Cardiac fibroblast (primary cell): ENCODE data around the gene CLCN4.

Source experiments
- DNase-seq, 2 donors: peaks; one replicate each; pipeline versions ENCODE4 v3.0.0 to v3.0.0-alpha.2; 2010; ENCODE audit warnings: low read depth in 2 of 2
- H3K4me3 ChIP-seq, 2 donors: replicated peaks in 1 of 2; 1 replicate in 1 of 2; 2 replicates in 1 of 2; pipeline ENCODE4 v1.5.1; 2011; ENCODE audit warnings: low read depth in 2 of 2, low read length in 2 of 2, mild to moderate bottlenecking in 2 of 2, moderate library complexity in 1 of 2
- TF ChIP-seq, protein P1 (sequence below): IDR thresholded peaks from one replicate; pipeline ENCODE4 v1.5.1; 2011; ENCODE audit warnings: low read depth, mild to moderate bottlenecking, low read length, inconsistent platforms

The CLCN4 gene

DNA sequence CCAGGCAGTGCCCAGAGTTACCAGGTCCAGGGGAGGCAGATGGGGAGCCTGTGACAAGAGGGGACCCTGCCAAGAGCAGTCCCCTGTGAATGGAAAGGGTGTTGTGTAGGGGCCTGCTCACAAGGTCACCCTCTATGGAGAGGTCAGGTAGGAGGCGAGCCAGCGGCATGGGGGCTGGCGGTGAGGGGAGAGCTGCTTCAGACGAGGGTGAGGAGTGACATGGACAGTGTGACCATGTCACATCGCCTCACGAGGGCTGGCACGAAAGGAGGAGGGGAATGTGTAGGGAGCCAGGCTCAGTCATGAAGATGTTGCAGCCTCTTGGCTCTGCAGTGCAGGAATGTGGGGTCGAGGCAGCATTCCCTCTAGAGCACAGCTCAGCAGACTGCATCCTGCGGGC is 29.6 kb downstream of the CLCN4 start:
- TF ChIP-seq, protein P1, sequence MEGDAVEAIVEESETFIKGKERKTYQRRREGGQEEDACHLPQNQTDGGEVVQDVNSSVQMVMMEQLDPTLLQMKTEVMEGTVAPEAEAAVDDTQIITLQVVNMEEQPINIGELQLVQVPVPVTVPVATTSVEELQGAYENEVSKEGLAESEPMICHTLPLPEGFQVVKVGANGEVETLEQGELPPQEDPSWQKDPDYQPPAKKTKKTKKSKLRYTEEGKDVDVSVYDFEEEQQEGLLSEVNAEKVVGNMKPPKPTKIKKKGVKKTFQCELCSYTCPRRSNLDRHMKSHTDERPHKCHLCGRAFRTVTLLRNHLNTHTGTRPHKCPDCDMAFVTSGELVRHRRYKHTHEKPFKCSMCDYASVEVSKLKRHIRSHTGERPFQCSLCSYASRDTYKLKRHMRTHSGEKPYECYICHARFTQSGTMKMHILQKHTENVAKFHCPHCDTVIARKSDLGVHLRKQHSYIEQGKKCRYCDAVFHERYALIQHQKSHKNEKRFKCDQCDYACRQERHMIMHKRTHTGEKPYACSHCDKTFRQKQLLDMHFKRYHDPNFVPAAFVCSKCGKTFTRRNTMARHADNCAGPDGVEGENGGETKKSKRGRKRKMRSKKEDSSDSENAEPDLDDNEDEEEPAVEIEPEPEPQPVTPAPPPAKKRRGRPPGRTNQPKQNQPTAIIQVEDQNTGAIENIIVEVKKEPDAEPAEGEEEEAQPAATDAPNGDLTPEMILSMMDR = no peak
- no peak overlapping the region for H3K4me3 ChIP-seq
- DNase-seq = no peak

DNA sequence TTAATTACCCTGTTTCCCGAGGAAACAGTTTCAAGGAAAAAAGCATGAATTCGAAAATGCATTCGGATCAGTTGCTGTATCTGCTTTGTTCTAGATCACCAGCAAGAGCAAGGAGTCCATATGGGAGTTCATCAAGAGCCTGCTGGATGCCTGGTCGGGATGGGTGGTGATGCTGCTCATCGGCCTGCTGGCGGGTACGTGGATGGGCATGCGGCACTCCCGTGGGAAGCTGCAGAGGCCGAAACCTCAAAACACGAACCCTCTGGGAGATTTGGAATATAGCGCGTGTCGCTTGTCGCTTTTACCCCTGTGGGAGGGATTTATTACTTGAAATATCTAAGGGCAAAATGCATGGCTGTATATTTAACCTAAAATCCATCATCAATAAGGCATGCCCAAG is 30.6 kb downstream of the CLCN4 start:
- no peak for DNase-seq
- TF ChIP-seq, protein P1 = no peak
- H3K4me3 ChIP-seq = no peak overlapping the region

- DNase-seq = peak; percentile 67 to 69
- no peak overlapping the region for H3K4me3 ChIP-seq
- TF ChIP-seq, protein P1 = peak; percentile 50
Measured at GRCh38 chrX:10189317-10190268, 32.8 kb downstream of the CLCN4 start.

GRCh38 chrX:10190367-10190766 is 33.6 kb downstream of the CLCN4 start:
- H3K4me3 ChIP-seq = no peak overlapping the region
- TF ChIP-seq, protein P1 = peak; percentile 37
- DNase-seq = peak; percentile 82 to 87

DNA sequence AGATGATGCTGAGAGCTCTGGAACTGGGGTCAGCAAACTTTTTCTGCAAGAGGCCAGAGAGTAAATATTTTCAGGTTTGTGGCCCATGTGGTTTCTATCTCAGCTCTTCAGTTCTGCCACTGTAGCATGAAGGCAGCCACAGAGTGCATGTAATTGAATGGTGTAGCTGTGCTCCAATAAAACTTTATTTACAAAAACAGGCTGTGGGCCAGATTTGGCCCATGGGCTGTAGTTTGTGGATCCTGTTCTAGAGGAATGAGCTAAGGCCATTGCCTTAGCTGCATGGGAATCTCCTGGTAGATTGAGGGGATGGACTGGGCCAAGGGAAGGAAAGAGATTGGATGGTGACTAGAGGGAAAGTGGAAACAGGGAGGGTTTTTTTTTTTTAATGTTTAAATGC is 36.8 kb downstream of the CLCN4 start:
- DNase-seq = no peak
- H3K4me3 ChIP-seq = no peak overlapping the region
- TF ChIP-seq, protein P1 = no peak

DNA sequence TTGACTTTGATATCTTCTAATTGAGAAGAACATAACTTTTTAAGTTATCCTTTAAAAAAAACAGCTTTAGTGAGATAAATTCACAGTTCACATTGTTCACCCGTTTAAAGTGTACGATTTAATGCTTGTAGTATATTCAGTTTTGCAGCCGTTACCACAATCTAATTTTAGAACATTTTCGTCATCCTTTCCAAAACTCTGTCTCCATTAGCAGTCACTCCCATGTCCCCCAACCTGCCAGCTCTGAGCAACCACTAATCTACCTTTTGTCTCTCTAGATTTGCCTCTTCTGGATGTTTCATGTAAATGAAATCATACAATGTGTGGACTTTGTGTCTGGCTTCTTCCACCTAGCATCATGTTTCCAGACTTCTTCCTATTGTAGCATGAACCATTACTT is 38.6 kb downstream of the CLCN4 start:
- H3K4me3 ChIP-seq = no peak overlapping the region
- DNase-seq = no peak
- TF ChIP-seq, protein P1 = no peak

- TF ChIP-seq, protein P1 = no peak
- no peak for DNase-seq
- no peak overlapping the region for H3K4me3 ChIP-seq
Measured at GRCh38 chrX:10195947-10196346, 39.2 kb downstream of the CLCN4 start.
